GM23338 (cell line): Measurements from ENCODE around the gene EYA3. TPM values are rescaled to one million over a fixed set of nuclear protein-coding genes. Genes with fewer than 3 reads are reported as not detected.

ENCODE experiments used
- ATAC-seq: fragments of 200-7000 bp; cut with Tn5 transposase; 3 replicates; pipeline ENCODE4 v1.9.1; 2020
- DNase-seq: peaks from one replicate; pipeline ENCODE4 v3.0.0-alpha.2; 2015; ENCODE audit warnings: low spot score
- H2AFZ ChIP-seq: fragments of 200-600 bp; sonication (generic); 2 replicates; pipeline ENCODE4 v1.8.0; 2016; ENCODE audit warnings: antibody characterized with exemption, mild to moderate bottlenecking, moderate library complexity
- H3F3A ChIP-seq: fragments of 200-600 bp; sonication (generic); replicated peaks from 2 replicates; pipeline ENCODE4 v1.8.0; 2017; ENCODE audit warnings: antibody characterized with exemption, mixed run types, low read depth
- H3K27ac ChIP-seq: fragments of 200-600 bp; sonication (generic); 2 replicates; pipeline ENCODE4 v1.6.1; 2016; ENCODE audit warnings: low read depth
- H3K27me3 ChIP-seq: fragments of 200-600 bp; sonication (generic); 2 replicates; pipeline ENCODE4 v1.8.0; 2016; ENCODE audit warnings: mild to moderate bottlenecking, mixed run types, moderate library complexity; ENCODE audit not compliant: insufficient read depth
- H3K36me3 ChIP-seq: fragments of 200-600 bp; sonication (generic); 2 replicates; pipeline ENCODE4 v1.8.0; 2016; ENCODE audit warnings: mild to moderate bottlenecking; ENCODE audit not compliant: insufficient read depth
- H3K4me1 ChIP-seq: fragments of 200-600 bp; sonication (generic); 2 replicates; pipeline ENCODE4 v1.8.0; 2016; ENCODE audit warnings: mild to moderate bottlenecking, moderate library complexity; ENCODE audit not compliant: insufficient read depth
- H3K4me2 ChIP-seq: fragments of 200-600 bp; sonication (generic); 2 replicates; pipeline ENCODE4 v1.7.1; 2017; ENCODE audit warnings: mixed run types
- H3K4me3 ChIP-seq: fragments of 200-600 bp; sonication (generic); 2 replicates; pipeline ENCODE4 v1.6.1; 2016; ENCODE audit warnings: mixed run types
- H3K79me2 ChIP-seq: fragments of 200-600 bp; sonication (generic); replicated peaks from 2 replicates; pipeline ENCODE4 v1.8.0; 2017; ENCODE audit warnings: mild to moderate bottlenecking; ENCODE audit not compliant: insufficient read depth
- H3K9me2 ChIP-seq: fragments of 200-600 bp; sonication (generic); 2 replicates; pipeline ENCODE4 v1.8.0; 2017; ENCODE audit not compliant: insufficient read depth
- H4K20me1 ChIP-seq: fragments of 200-600 bp; sonication (generic); replicated peaks from 2 replicates; pipeline ENCODE4 v1.8.0; 2017; ENCODE audit warnings: mild to moderate bottlenecking; ENCODE audit not compliant: insufficient read depth
- H3K27ac Mint-ChIP-seq: 2 replicates; pipeline ENCODE4 v1.8.0; 2020; ENCODE audit warnings: inconsistent platforms, mild to moderate bottlenecking, moderate library complexity, mixed read lengths
- H3K27me3 Mint-ChIP-seq: 3 replicates; pipeline ENCODE4 v1.8.0; 2022; ENCODE audit warnings: low read depth, mild to moderate bottlenecking, moderate library complexity, mixed read lengths, inconsistent platforms; ENCODE audit not compliant: insufficient read depth, poor library complexity
- H3K36me3 Mint-ChIP-seq: 3 replicates; pipeline ENCODE4 v1.8.0; 2021; ENCODE audit warnings: low read depth, mild to moderate bottlenecking, inconsistent platforms, moderate library complexity, mixed read lengths
- H3K4me1 Mint-ChIP-seq: 3 replicates; pipeline ENCODE4 v1.8.0; 2020; ENCODE audit warnings: mild to moderate bottlenecking, inconsistent platforms, mixed read lengths
- H3K4me3 Mint-ChIP-seq: 3 replicates; pipeline ENCODE4 v1.8.0; 2021; ENCODE audit warnings: moderate library complexity, mild to moderate bottlenecking, inconsistent platforms, mixed read lengths
- H3K9me3 Mint-ChIP-seq: 3 replicates; pipeline ENCODE4 v1.8.0; 2020; ENCODE audit warnings: moderate library complexity, mild to moderate bottlenecking, inconsistent platforms, mixed read lengths
- CTCF ChIP-seq, 2 experiments: fragments of 200-600 bp in 1 of 2; sonication (generic) in 1 of 2; conservative IDR thresholded peaks; 2 replicates each; pipeline versions ENCODE4 v1.5.1 to v1.6.1; 2016 to 2017; ENCODE audit warnings: antibody characterized with exemption in 2 of 2, low read depth in 2 of 2, mild to moderate bottlenecking in 2 of 2, moderate library complexity in 1 of 2
- EZH2 ChIP-seq: fragments of 200-600 bp; sonication (generic); IDR thresholded peaks from one replicate; pipeline ENCODE4 v1.8.0; 2017; ENCODE audit warnings: antibody characterized with exemption, mild to moderate bottlenecking, low read depth; ENCODE audit not compliant: unreplicated experiment
- NANOG ChIP-seq: IDR thresholded peaks from 2 replicates; pipeline ENCODE4 v1.6.1; 2016; ENCODE audit warnings: antibody characterized with exemption, borderline replicate concordance
- POLR2AphosphoS5 ChIP-seq: IDR thresholded peaks from 2 replicates; pipeline ENCODE4 v1.6.1; 2016; ENCODE audit warnings: antibody characterized with exemption, low read depth
- ZNF331 ChIP-seq: fragments of 250-450 bp; sonication (Bioruptor Pico); IDR thresholded peaks from 2 replicates; pipeline ENCODE4 v1.5.0; 2020; ENCODE audit warnings: low read depth, mild to moderate bottlenecking, moderate library complexity
- polyA plus RNA-seq: library from polyadenylated mRNA; unstranded; fragments of >200 nt; fragmentation: Nextera tagmentation; extraction: Ambion mirVana; gene quantifications from 2 replicates; pipeline ENCODE4 v1.2.1, GENCODE V29; 2016
- total RNA-seq: library from RNA; depleted of rRNA; stranded (reverse); fragments of >200 nt; shearing (Covaris generic); gene quantifications from 2 replicates; pipeline ENCODE4 v1.2.3, GENCODE V29; 2014
- TF ChIP-seq, protein P1 (sequence below): fragments of 250-450 bp; sonication (Bioruptor Pico); IDR thresholded peaks from 2 replicates; pipeline ENCODE4 v1.5.0; 2020; ENCODE audit warnings: mild to moderate bottlenecking, moderate library complexity

The EYA3 gene
- total and polyA plus RNA-seq, 2 experiments from 2014 or later = 12.5 to 33.6 TPM

DNA sequence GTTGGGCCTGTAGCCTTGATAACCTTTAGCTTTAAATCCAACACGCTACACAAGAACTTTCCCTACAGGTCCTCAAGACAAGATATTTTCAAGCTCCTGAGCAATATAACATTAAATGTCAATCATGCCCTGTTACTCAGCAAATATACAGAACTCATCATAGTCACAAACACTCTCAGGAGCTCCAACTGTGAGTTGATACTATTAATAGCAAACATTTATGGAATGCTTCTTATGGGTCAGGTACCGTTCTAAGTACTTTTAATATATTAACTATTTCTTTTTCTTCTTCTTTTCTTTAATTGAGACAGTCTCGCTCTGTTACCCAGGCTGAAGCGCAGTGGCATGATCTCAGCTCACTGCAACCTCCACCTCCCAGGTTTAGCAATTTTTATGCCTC, 10.1 kb downstream of the EYA3 start (continued):
- TF ChIP-seq, protein P1, sequence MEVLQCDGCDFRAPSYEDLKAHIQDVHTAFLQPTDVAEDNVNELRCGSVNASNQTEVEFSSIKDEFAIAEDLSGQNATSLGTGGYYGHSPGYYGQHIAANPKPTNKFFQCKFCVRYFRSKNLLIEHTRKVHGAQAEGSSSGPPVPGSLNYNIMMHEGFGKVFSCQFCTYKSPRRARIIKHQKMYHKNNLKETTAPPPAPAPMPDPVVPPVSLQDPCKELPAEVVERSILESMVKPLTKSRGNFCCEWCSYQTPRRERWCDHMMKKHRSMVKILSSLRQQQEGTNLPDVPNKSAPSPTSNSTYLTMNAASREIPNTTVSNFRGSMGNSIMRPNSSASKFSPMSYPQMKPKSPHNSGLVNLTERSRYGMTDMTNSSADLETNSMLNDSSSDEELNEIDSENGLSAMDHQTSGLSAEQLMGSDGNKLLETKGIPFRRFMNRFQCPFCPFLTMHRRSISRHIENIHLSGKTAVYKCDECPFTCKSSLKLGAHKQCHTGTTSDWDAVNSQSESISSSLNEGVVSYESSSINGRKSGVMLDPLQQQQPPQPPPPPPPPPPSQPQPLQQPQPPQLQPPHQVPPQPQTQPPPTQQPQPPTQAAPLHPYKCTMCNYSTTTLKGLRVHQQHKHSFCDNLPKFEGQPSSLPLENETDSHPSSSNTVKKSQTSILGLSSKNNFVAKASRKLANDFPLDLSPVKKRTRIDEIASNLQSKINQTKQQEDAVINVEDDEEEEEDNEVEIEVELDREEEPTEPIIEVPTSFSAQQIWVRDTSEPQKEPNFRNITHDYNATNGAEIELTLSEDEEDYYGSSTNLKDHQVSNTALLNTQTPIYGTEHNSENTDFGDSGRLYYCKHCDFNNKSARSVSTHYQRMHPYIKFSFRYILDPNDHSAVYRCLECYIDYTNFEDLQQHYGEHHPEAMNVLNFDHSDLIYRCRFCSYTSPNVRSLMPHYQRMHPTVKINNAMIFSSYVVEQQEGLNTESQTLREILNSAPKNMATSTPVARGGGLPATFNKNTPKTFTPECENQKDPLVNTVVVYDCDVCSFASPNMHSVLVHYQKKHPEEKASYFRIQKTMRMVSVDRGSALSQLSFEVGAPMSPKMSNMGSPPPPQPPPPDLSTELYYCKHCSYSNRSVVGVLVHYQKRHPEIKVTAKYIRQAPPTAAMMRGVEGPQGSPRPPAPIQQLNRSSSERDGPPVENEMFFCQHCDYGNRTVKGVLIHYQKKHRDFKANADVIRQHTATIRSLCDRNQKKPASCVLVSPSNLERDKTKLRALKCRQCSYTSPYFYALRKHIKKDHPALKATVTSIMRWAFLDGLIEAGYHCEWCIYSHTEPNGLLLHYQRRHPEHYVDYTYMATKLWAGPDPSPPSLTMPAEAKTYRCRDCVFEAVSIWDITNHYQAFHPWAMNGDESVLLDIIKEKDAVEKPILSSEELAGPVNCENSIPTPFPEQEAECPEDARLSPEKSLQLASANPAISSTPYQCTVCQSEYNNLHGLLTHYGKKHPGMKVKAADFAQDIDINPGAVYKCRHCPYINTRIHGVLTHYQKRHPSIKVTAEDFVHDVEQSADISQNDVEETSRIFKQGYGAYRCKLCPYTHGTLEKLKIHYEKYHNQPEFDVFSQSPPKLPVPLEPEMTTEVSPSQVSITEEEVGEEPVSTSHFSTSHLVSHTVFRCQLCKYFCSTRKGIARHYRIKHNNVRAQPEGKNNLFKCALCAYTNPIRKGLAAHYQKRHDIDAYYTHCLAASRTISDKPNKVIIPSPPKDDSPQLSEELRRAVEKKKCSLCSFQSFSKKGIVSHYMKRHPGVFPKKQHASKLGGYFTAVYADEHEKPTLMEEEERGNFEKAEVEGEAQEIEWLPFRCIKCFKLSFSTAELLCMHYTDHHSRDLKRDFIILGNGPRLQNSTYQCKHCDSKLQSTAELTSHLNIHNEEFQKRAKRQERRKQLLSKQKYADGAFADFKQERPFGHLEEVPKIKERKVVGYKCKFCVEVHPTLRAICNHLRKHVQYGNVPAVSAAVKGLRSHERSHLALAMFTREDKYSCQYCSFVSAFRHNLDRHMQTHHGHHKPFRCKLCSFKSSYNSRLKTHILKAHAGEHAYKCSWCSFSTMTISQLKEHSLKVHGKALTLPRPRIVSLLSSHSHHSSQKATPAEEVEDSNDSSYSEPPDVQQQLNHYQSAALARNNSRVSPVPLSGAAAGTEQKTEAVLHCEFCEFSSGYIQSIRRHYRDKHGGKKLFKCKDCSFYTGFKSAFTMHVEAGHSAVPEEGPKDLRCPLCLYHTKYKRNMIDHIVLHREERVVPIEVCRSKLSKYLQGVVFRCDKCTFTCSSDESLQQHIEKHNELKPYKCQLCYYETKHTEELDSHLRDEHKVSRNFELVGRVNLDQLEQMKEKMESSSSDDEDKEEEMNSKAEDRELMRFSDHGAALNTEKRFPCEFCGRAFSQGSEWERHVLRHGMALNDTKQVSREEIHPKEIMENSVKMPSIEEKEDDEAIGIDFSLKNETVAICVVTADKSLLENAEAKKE (CRISPR knock-in tag) = no peak
- TF ChIP-seq POLR2AphosphoS5 = no peak

- no peak overlapping the region for H3K27ac Mint-ChIP-seq
- no peak overlapping the region for H3K4me2 ChIP-seq
- H3K36me3 ChIP-seq = no peaks in the 10 kb centered on the region
- H3K27me3 ChIP-seq = no peaks in the 10 kb centered on the region
- no peak for ATAC-seq
- no peak overlapping the region for H3K4me3 Mint-ChIP-seq
- H3K4me1 ChIP-seq = no peaks in the 10 kb centered on the region
- H3K27ac ChIP-seq = no peak overlapping the region
- H3K79me2 ChIP-seq = peaks cover 96% of the 10 kb centered on the region
- H3K4me3 ChIP-seq = no peak overlapping the region
- H3K9me3 Mint-ChIP-seq = no peaks in the 10 kb centered on the region
- no peaks in the 10 kb centered on the region for H3K4me1 Mint-ChIP-seq
- H3K27me3 Mint-ChIP-seq = no peaks in the 10 kb centered on the region
- H3K9me2 ChIP-seq = no peaks in the 10 kb centered on the region
- H4K20me1 ChIP-seq = peaks cover 21% of the 10 kb centered on the region
- H2AFZ ChIP-seq = no peak overlapping the region
- no peaks in the 10 kb centered on the region for H3F3A ChIP-seq
- DNase-seq = no peak
- peaks cover 3% of the 10 kb centered on the region; the same call in 1 of the 3 replicates for H3K36me3 Mint-ChIP-seq
- TF ChIP-seq CTCF (conservative IDR thresholded peaks at IDR 0.05; ENCODE audit: low read depth in 2 of 2) (no peak), ZNF331 (CRISPR knock-in tag) (no peak), EZH2 (no peak), NANOG (no peak)
- TF ChIP-seq, protein P1 (CRISPR knock-in tag) = no peak
Observed at GRCh38 chr1:28074892-28075511, 13.4 kb downstream of the EYA3 start.
